Effector memory CD4-positive, alpha-beta T cell (primary cell): ENCODE measurements around the gene DUSP23.

Experiments
- DNase-seq, 3 donors: peaks; one replicate each; pipeline ENCODE4 v3.0.0-alpha.2; 2020
- H3K27ac ChIP-seq: 2 replicates; pipeline ENCODE4 v1.7.0; 2013; ENCODE audit warnings: mild to moderate bottlenecking, low read length, moderate library complexity; ENCODE audit not compliant: insufficient read depth, poor library complexity, severe bottlenecking
- H3K27me3 ChIP-seq: replicated peaks from 2 replicates; pipeline ENCODE4 v1.7.0; 2013; ENCODE audit warnings: mild to moderate bottlenecking, low read length; ENCODE audit not compliant: insufficient read depth, control insufficient read depth, poor library complexity, severe bottlenecking
- H3K36me3 ChIP-seq: 2 replicates; pipeline ENCODE4 v1.7.0; 2013; ENCODE audit warnings: mild to moderate bottlenecking, low read length, moderate library complexity; ENCODE audit not compliant: control insufficient read depth, insufficient read depth
- H3K4me1 ChIP-seq: 2 replicates; pipeline ENCODE4 v1.7.0; 2013; ENCODE audit warnings: low read length, mild to moderate bottlenecking; ENCODE audit not compliant: control insufficient read depth, insufficient read depth, poor library complexity, severe bottlenecking
- H3K4me3 ChIP-seq: 2 replicates; pipeline ENCODE4 v1.7.0; 2013; ENCODE audit warnings: low read length, low read depth, mild to moderate bottlenecking; ENCODE audit not compliant: insufficient read depth, poor library complexity, severe bottlenecking
- H3K9me3 ChIP-seq: 2 replicates; pipeline ENCODE4 v1.7.0; 2013; ENCODE audit warnings: mild to moderate bottlenecking, low read length, moderate library complexity; ENCODE audit not compliant: control insufficient read depth
- total RNA-seq, 3 donors: gene quantifications; one replicate each; lab custom pipeline; 2026; lab: John Stamatoyannopoulos, UW

Gene DUSP23
- total RNA-seq, result 5.0 to 5.7 (median 5.2) reads per million in 3 donors

GRCh38 chr1:159780583-159781582 lies at the start of gene DUSP23:
TSS of gene DUSP23 (plus strand) at chr1:159780962. CDS start at chr1:159781101, 139 bp downstream.
- Histone ChIP-seq H3K4me3 (peak within 1 kb of the TSS; percentile 66), H3K27ac (peak within 1 kb of the TSS; percentile 61)

GRCh38 chr1:159737238-159737916 lies 43.4 kb upstream of the DUSP23 start:
- Histone ChIP-seq H3K27me3 (no peaks in the 10 kb centered on the region), H3K9me3 (no peaks in the 10 kb centered on the region), H3K4me3 (no peak overlapping the region), H3K36me3 (no peaks in the 10 kb centered on the region), H3K4me1 (no peaks in the 10 kb centered on the region), H3K27ac (no peak overlapping the region)
- no peak for DNase-seq

More at GRCh38 chr1:159780583-159781582, at the start of gene DUSP23:
- Histone ChIP-seq H3K9me3 (no peaks in the 10 kb centered on the region), H3K36me3 (no peaks in the 10 kb centered on the region), H3K27me3 (no peaks in the 10 kb centered on the region), H3K4me1 (peaks cover 10% of the 10 kb centered on the region)
- DNase-seq, result peak; percentile 93 to 97 (median 95)

GRCh38 chr1:159743651-159744410 lies 36.9 kb upstream of the DUSP23 start:
- Histone ChIP-seq H3K9me3 (no peaks in the 10 kb centered on the region), H3K27ac (no peak overlapping the region), H3K36me3 (no peaks in the 10 kb centered on the region), H3K4me1 (no peaks in the 10 kb centered on the region), H3K27me3 (peaks cover 5% of the 10 kb centered on the region), H3K4me3 (no peak overlapping the region)
- DNase-seq, result no peak

- H3K4me3 ChIP-seq, result no peak overlapping the region
- no peak overlapping the region for H3K27ac ChIP-seq
- H3K9me3 ChIP-seq, result no peaks in the 10 kb centered on the region
- no peak for DNase-seq
- H3K27me3 ChIP-seq, result peaks cover 5% of the 10 kb centered on the region
- no peaks in the 10 kb centered on the region for H3K36me3 ChIP-seq
- H3K4me1 ChIP-seq, result no peaks in the 10 kb centered on the region
Observed at GRCh38 chr1:159746666-159747065, 34.1 kb upstream of the DUSP23 start.

GRCh38 chr1:159748370-159748769 lies 32.4 kb upstream of the DUSP23 start:
- Histone ChIP-seq H3K4me3 (no peak overlapping the region), H3K9me3 (no peaks in the 10 kb centered on the region), H3K36me3 (no peaks in the 10 kb centered on the region), H3K27me3 (peaks cover 7% of the 10 kb centered on the region), H3K4me1 (no peaks in the 10 kb centered on the region), H3K27ac (no peak overlapping the region)
- no peak for DNase-seq

GRCh38 chr1:159749630-159750029 lies 31.1 kb upstream of the DUSP23 start:
- Histone ChIP-seq H3K4me3 (no peak overlapping the region), H3K27ac (no peak overlapping the region), H3K9me3 (no peaks in the 10 kb centered on the region), H3K27me3 (peaks cover 7% of the 10 kb centered on the region), H3K4me1 (no peaks in the 10 kb centered on the region), H3K36me3 (no peaks in the 10 kb centered on the region)
- DNase-seq, result no peak

- Histone ChIP-seq H3K9me3 (no peaks in the 10 kb centered on the region), H3K27ac (no peak overlapping the region), H3K36me3 (no peaks in the 10 kb centered on the region), H3K4me3 (no peak overlapping the region), H3K27me3 (peaks cover 7% of the 10 kb centered on the region), H3K4me1 (no peaks in the 10 kb centered on the region)
- DNase-seq, result no peak
Observed at GRCh38 chr1:159750621-159751020, 30.1 kb upstream of the DUSP23 start.

GRCh38 chr1:159751031-159751430 lies 29.7 kb upstream of the DUSP23 start:
- H3K9me3 ChIP-seq, result no peaks in the 10 kb centered on the region
- no peak for DNase-seq
- H3K36me3 ChIP-seq, result no peaks in the 10 kb centered on the region
- H3K4me3 ChIP-seq, result no peak overlapping the region
- H3K4me1 ChIP-seq, result no peaks in the 10 kb centered on the region
- H3K27me3 ChIP-seq, result peaks cover 7% of the 10 kb centered on the region
- H3K27ac ChIP-seq, result no peak overlapping the region

GRCh38 chr1:159752135-159752580 lies 28.6 kb upstream of the DUSP23 start:
- DNase-seq, result no peak
- no peak overlapping the region for H3K4me3 ChIP-seq
- H3K27ac ChIP-seq, result no peak overlapping the region
- no peaks in the 10 kb centered on the region for H3K4me1 ChIP-seq
- peaks cover 2% of the 10 kb centered on the region for H3K27me3 ChIP-seq
- H3K36me3 ChIP-seq, result no peaks in the 10 kb centered on the region
- H3K9me3 ChIP-seq, result no peaks in the 10 kb centered on the region
